NCI-H1930 (cell line): Measurements from ENCODE around the gene CTPS1.

Source experiments
- DNase-seq, 2 experiments: peaks; one replicate each; lab custom pipeline; 2025; lab: John Stamatoyannopoulos, UW

The CTPS1 gene, protein sequence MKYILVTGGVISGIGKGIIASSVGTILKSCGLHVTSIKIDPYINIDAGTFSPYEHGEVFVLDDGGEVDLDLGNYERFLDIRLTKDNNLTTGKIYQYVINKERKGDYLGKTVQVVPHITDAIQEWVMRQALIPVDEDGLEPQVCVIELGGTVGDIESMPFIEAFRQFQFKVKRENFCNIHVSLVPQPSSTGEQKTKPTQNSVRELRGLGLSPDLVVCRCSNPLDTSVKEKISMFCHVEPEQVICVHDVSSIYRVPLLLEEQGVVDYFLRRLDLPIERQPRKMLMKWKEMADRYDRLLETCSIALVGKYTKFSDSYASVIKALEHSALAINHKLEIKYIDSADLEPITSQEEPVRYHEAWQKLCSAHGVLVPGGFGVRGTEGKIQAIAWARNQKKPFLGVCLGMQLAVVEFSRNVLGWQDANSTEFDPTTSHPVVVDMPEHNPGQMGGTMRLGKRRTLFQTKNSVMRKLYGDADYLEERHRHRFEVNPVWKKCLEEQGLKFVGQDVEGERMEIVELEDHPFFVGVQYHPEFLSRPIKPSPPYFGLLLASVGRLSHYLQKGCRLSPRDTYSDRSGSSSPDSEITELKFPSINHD

DNA sequence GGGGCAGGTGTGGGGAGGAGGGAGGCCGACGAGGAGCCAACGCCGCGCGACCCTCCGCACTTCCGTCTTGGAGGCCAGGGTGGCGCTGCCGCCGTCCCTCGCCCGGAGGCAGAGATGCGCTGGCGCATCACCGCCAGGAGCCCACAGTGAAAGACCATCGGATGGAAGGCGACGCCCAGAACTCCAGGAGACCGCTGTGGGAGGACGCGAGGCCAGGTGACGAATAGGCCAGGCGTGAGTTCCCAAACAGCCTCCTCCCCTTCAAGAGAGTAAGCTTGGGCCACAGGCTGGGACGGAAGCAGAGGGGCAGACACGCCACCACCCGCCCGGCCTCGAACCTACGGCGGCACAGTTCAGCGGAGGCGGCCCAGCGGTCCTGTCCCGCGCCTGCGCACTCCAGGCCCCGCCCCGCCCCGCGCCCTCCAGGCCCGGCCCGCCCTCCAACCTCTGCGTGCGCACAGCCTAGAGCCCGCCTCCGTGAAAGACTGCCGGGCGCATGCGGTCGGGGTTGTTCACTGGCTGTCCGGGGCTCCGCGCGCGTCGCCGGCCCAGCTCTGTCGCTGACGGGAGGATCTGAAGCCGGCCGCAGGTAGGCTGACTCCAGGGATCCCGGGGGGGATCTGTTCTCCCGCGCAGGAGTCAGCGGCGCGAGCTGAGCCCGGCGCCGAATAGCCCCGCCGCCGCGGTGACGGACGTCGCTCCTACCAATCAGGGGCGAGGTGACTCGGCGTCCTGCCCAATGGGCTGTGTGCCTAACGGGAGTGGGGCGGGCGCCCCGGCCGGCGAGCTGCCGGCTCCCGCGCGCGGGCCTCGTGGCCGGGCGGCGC lies at the start of gene CTPS1:
CTPS1 (plus strand) TSS at position 456 of the 827 bp plus-strand sequence. CDS start 3,595 bp downstream, outside the sequence.
- DNase-seq: peak; percentile 91 to 95

DNA sequence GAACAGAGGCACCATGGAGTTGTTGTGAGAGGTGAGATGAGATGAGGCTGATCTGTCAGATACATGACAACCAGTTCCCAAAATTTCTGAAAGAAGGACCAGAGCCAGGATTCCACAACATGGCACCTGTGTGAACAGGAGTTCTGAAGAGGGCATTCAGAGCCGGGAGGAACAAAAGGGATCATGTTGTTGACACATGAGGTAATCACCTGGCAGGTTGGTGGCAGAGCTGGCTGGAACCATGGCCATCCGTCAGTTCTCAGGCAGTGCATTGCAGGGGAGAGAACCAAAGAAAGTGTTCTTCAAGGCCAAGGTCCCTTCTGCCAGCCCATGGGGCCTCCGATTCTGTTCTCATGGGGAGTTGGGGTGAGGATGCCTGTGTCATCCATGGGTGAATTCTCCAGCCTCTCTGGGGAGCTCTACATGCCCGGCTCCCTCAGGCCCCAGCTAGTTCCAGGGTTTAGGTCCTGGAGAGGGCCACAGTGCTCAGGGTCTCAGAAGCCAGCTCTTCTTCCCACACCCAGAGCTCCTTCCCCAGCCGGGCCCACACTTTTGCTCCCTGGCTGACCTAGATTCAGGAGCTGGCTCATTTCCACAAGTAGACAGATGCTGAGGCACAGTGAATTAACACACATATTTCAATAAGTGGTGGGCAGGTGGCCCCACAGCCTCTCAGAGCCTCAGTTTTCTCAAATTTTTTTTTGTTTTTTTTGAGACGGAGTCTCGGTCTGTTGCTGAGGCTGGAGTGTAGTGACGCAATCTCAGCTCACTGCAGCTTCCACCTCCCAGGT lies 49.1 kb upstream of the CTPS1 start:
- DNase-seq: no peak

GRCh38 chr1:40931601-40932000 lies 47.9 kb upstream of the CTPS1 start:
- no peak for DNase-seq

GRCh38 chr1:40932006-40932405 lies 47.5 kb upstream of the CTPS1 start:
- DNase-seq: no peak

GRCh38 chr1:40936931-40937339 lies 42.6 kb upstream of the CTPS1 start:
- DNase-seq: no peak

GRCh38 chr1:40938393-40938792 lies 41.1 kb upstream of the CTPS1 start:
- DNase-seq: no peak

DNA sequence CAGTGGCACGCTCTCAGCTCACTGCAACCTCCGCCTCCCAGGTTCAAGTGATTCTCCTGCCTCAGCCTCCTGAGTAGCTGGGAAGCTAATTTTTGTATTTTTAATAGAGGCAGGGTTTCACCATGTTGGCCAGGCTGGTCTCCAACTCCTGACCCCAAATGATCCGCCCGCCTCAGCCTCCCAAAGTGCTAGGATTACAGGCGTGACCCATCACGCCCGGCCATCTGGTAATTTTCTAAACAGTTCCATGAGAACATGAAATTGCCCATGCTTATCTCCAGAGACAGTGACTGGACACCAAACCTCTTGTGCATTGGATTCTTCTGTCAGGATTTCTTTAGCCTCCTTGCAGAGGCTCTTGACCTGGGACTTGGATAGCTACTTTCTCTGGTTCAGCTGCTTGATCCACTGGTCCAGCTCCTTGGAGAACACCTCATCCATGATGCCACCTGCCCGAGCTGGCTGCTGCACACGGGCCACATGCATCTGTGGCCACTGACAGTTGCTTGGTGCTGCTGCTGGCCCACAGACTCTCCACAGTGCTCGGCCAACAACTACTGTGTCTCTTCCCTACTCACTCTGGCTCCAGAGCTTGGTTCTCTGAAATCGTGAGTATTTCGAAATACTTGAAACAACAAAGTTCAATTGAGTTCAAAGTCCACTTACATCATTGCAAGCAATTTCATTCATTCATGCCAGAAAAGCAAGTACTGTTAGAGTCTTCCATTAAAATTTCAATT lies 40.0 kb upstream of the CTPS1 start:
- no peak for DNase-seq

- DNase-seq: no peak
These were observed 35.2 kb upstream of the CTPS1 start for GRCh38 chr1:40944326-40944725.

- DNase-seq: no peak
These were observed 34.6 kb upstream of the CTPS1 start for GRCh38 chr1:40944841-40945430.

DNA sequence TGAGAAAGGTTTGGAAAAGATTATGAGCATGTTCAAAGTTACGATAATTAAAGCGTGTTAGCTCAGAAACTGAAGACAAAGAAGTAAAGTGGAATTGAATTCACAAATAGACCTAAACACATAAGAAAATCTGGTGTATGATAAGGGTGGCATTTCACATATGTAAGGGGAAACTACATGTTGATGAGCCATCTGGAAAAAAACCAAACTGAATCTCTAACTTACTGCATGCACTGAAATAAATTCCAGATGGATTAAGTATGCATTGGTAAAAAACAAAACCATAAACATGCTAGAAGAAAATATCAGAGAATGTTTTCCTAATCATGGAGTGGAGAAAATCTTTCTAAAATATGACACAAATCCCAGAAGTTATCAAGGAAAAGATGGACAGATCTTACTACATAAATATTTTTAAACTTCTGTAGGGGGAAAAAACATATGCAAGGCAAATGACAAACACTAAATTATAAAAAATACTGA lies 34.0 kb upstream of the CTPS1 start:
- DNase-seq: no peak

- DNase-seq: peak; percentile 4 to 11
These were observed 30.6 kb upstream of the CTPS1 start for GRCh38 chr1:40948741-40949443.

GRCh38 chr1:40949563-40949962 lies 29.9 kb upstream of the CTPS1 start:
- DNase-seq: no peak

GRCh38 chr1:40951943-40952743 lies 27.4 kb upstream of the CTPS1 start:
- DNase-seq: peak; percentile 67 to 70

DNA sequence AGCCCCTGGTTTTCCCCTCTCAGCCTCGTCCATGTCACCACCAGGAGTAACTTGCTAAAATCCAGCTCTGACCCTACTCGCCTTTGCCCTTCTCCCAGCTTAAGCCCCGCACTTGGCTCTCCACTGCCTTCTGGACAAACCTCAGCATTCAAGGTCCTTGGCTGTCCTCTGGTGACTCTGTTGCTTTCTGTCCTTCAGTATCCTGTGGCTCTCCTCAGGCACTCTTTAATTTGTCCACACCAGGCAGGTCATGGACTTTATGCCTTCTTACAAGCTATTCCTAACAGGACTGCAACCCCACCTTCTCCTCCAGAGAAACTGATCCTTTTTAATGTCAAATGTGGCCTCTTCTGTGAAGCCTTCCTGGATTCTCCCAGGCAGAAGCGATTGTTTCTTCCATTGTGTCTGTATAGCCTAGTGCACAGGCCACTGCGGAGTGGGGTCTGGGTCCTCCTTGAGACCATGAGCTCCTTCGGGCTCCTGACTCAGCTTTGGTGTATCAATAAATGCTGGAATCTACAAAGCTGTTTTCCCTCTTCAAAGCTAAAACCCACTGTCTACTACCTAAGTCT lies 26.7 kb upstream of the CTPS1 start:
- no peak for DNase-seq

DNA sequence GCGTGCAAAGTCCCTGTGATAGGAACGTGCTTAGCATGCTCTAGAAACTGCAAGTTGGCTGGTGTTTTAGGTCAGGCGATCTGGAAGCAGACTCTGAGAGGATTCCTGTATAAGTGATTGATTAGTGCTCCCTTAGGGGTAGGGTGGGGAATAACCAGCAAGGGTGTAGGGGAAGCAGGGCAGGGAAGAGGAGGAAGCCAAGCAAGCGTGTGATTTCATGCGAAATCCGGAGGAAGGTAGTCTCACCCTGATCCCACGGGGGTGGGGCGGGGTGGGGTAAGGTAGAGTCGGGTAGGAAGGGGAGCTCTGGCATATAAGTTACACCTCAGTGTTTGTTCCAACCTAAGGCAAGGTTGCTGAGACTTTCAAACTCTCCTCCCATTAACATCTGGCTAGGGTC lies 24.9 kb upstream of the CTPS1 start:
- no peak for DNase-seq

DNA sequence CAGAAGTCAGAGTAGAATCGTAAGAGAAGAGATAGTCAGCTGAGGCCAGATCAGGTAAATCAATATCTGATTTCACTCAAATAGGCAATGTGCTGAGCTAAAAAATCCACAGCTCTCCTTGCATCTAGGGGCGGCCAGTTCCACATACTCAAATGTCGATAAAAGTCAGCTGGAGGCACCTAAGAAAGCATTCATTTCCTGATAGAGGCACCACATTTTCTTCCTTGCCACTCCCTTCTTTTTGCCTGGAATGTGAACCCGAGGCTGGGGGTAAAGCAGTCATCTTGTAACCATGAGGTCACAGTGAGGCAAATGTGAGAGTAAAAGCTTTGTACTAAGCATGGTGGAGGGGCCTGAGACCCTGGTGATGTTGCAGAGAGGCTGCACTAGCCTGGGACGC lies 24.2 kb upstream of the CTPS1 start:
- DNase-seq: no peak

- no peak for DNase-seq
These were observed 23.1 kb upstream of the CTPS1 start for GRCh38 chr1:40956407-40956806.

GRCh38 chr1:40958210-40958609 lies 21.3 kb upstream of the CTPS1 start:
- DNase-seq: no peak

- no peak for DNase-seq
These were observed 14.0 kb upstream of the CTPS1 start for GRCh38 chr1:40965531-40965930.
